Activated naive CD4-positive, alpha-beta T cell treated with anti-CD3 and anti-CD28 coated beads for 36 hours (primary cell): ENCODE measurements around the gene HMX3. TPM values are rescaled to one million over a fixed set of nuclear protein-coding genes. Genes with fewer than 3 reads are reported as not detected.
"Not testable (repeated sequence)": the region's sequence is repeated elsewhere in the genome, so short reads cannot be mapped to it uniquely, and the experiment has no call there.

ENCODE experiments used
- CTCF ChIA-PET: fragments of 350-600 bp; sonication (Branson Sonifier 250); formaldehyde crosslinking; loops from one replicate; lab custom pipeline; 2021; ENCODE audit warnings: antibody characterized with exemption; lab: Charles Lee
- DNase-seq: peaks from one replicate; pipeline ENCODE4 v3.0.0-alpha.2; 2020
- H3K27ac Mint-ChIP-seq: one replicate; pipeline ENCODE4 v1.8.0; 2021; ENCODE audit warnings: mild to moderate bottlenecking, mixed read lengths
- H3K27me3 Mint-ChIP-seq: one replicate; pipeline ENCODE4 v1.8.0; 2021; ENCODE audit warnings: low read depth, mixed read lengths
- H3K36me3 Mint-ChIP-seq: one replicate; pipeline ENCODE4 v1.8.0; 2021; ENCODE audit warnings: low read depth, mixed read lengths
- H3K4me1 Mint-ChIP-seq: one replicate; pipeline ENCODE4 v1.8.0; 2021; ENCODE audit warnings: low read depth, mixed read lengths
- H3K4me3 Mint-ChIP-seq: one replicate; pipeline ENCODE4 v1.8.0; 2021; ENCODE audit warnings: mild to moderate bottlenecking, moderate library complexity, mixed read lengths
- H3K9me3 Mint-ChIP-seq: one replicate; pipeline ENCODE4 v1.8.0; 2021; ENCODE audit warnings: mixed read lengths
- intact Hi-C: fragments of 100-400 bp; cut with micrococcal nuclease; formaldehyde crosslinking; loops from one replicate; pipeline ENCODE4 v1.15.1; 2023
- total RNA-seq, 2 experiments: library from RNA; stranded (reverse); gene quantifications; one replicate each; pipeline ENCODE4 v1.2.3, GENCODE V29; 2021

Gene HMX3
- total RNA-seq, 2 experiments from 2014 or later: 0.32 TPM; not detected in 1

- peaks cover 69% of the 10 kb centered on the region for H3K36me3 Mint-ChIP-seq
- H3K9me3 Mint-ChIP-seq: no peaks in the 10 kb centered on the region
- intact Hi-C loops: no loop called here
- CTCF ChIA-PET: no interaction called here
- no peak overlapping the region for H3K27ac Mint-ChIP-seq
- H3K4me3 Mint-ChIP-seq: no peak overlapping the region
- no peak for DNase-seq
- H3K27me3 Mint-ChIP-seq: no peaks in the 10 kb centered on the region
- peaks cover 25% of the 10 kb centered on the region for H3K4me1 Mint-ChIP-seq
Measured at GRCh38 chr10:123165445-123166072, 29.8 kb downstream of the HMX3 start.

DNA sequence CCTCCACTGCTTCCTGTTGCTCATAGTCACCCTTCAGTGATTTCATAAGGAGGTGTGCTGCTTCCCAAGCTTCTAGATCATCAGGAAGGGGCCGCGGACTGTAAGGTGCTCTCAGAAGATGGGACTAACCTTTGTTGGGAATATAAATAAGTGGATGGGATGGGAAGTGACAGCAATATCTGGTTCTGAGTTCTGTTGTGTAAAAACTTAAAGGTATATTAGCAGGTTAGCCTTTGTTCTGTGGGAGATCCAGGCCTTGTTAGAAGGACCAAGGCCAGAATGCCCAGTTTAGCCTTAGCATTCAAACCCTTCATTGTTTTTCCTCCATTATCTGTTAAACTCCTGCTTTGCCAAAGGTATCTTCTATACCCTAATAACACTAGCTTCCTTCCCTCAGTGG lies 30.8 kb downstream of the HMX3 start:
- Mint-ChIP-seq H3K9me3 (no peaks in the 10 kb centered on the region), H3K36me3 (peaks cover 69% of the 10 kb centered on the region), H3K4me1 (peaks cover 19% of the 10 kb centered on the region), H3K27me3 (no peaks in the 10 kb centered on the region), H3K27ac (no peak overlapping the region), H3K4me3 (no peak overlapping the region)
- intact Hi-C loops: no loop called here
- DNase-seq: no peak
- CTCF ChIA-PET: no interaction called here

- Mint-ChIP-seq H3K4me1 (peaks cover 6% of the 10 kb centered on the region), H3K27ac (no peak overlapping the region), H3K4me3 (no peak overlapping the region), H3K27me3 (no peaks in the 10 kb centered on the region), H3K36me3 (peaks cover 67% of the 10 kb centered on the region), H3K9me3 (no peaks in the 10 kb centered on the region)
- CTCF ChIA-PET: no interaction called here
- DNase-seq: no peak
- intact Hi-C loops: no loop called here
Measured at GRCh38 chr10:123170961-123171360, 35.2 kb downstream of the HMX3 start.

DNA sequence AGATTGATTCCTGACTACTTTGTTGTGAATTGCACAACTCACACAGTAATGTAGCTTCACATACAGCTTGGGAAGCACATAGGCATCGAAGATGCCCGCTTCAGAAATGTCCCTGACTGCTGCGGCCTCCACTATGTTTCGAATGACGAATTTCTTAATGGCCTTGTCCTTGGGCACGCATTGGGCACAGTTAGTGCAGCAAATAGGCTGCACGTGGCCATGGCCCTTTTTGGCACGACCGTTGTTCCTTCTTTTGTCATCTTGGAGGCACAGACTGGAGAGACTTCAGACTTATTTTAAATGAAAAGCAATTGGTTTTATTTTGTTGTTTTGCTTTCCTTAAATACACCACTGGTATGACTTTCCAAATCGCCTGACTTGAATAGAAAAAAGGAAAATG lies 35.8 kb downstream of the HMX3 start:
- H3K27ac Mint-ChIP-seq, H3K27me3 Mint-ChIP-seq, H3K4me3 Mint-ChIP-seq, H3K4me1 Mint-ChIP-seq, CTCF ChIA-PET, intact Hi-C loops, H3K9me3 Mint-ChIP-seq, DNase-seq: not testable (repeated sequence)
- peaks cover 69% of the 10 kb centered on the region for H3K36me3 Mint-ChIP-seq

- peaks cover 2% of the 10 kb centered on the region for H3K4me1 Mint-ChIP-seq
- DNase-seq: no peak
- H3K27me3 Mint-ChIP-seq: no peaks in the 10 kb centered on the region
- no peak overlapping the region for H3K4me3 Mint-ChIP-seq
- CTCF ChIA-PET: interaction anchor here (0.7 kb wide), 1 partner anchor 44 kb away, joined by 3 read pairs; no protein-coding TSS in a partner anchor
- H3K27ac Mint-ChIP-seq: no peak overlapping the region
- intact Hi-C loops: no loop called here
- peaks cover 5% of the 10 kb centered on the region for H3K9me3 Mint-ChIP-seq
- H3K36me3 Mint-ChIP-seq: peaks cover 65% of the 10 kb centered on the region
Measured at GRCh38 chr10:123175389-123176387, 39.9 kb downstream of the HMX3 start.

- H3K4me3 Mint-ChIP-seq, H3K27me3 Mint-ChIP-seq, CTCF ChIA-PET, DNase-seq, H3K9me3 Mint-ChIP-seq, H3K4me1 Mint-ChIP-seq, H3K27ac Mint-ChIP-seq, intact Hi-C loops: not testable (repeated sequence)
- H3K36me3 Mint-ChIP-seq: peaks cover 55% of the 10 kb centered on the region
Measured at GRCh38 chr10:123178390-123178789, 42.6 kb downstream of the HMX3 start.

GRCh38 chr10:123180101-123181090 lies 44.6 kb downstream of the HMX3 start:
- DNase-seq: no peak
- intact Hi-C loops: no loop called here
- CTCF ChIA-PET: no interaction called here
- H3K36me3 Mint-ChIP-seq: peaks cover 56% of the 10 kb centered on the region
- no peaks in the 10 kb centered on the region for H3K4me1 Mint-ChIP-seq
- H3K9me3 Mint-ChIP-seq: peaks cover 19% of the 10 kb centered on the region
- H3K27ac Mint-ChIP-seq: no peak overlapping the region
- H3K27me3 Mint-ChIP-seq: no peaks in the 10 kb centered on the region
- no peak overlapping the region for H3K4me3 Mint-ChIP-seq

DNA sequence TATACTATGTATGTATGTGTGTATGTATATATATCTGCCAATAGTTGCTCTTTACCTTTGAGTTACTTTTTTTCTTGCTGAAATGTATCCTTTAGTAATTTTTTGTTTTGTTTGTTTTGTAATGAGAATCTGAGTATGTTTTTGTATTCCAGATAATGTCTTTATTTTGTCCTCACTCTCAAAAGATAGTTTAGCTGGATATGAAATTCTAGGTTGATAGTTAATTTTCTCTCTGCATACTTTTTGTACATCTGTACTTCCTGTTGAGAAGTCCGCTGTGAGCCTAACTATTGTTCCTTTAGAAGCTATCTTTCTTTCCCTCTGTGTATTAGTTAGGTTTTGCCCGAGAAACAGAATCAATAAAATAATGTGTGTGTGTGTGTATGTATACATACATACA lies 48.0 kb downstream of the HMX3 start:
- Mint-ChIP-seq H3K4me1 (no peaks in the 10 kb centered on the region), H3K4me3 (no peak overlapping the region), H3K27ac (no peak overlapping the region), H3K27me3 (no peaks in the 10 kb centered on the region), H3K36me3 (peaks cover 54% of the 10 kb centered on the region), H3K9me3 (peaks cover 21% of the 10 kb centered on the region)
- no peak for DNase-seq
- CTCF ChIA-PET: interaction anchor here (0.7 kb wide), 1 partner anchor 1320 kb away, joined by 3 read pairs; no protein-coding TSS in a partner anchor
- intact Hi-C loops: no loop called here

DNA sequence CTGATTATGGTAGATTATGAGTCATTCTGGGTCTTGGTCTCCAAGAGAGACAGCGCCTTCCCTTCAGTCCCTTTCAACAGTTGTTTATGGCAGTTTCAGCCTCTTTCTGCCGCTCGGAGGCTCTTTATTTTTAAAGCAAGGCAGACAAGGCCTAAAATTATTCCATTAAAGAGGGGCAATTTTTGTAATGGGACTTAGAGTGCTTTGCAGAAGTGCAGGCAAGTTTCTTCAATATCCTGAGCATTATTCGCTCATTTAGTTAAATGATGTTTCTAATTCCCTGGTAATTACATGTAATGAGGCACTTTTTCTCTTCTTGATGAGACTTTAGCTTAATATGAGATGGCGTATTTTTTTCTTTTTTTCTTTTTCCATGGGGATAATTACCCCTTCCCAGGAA lies 52.0 kb downstream of the HMX3 start:
- Mint-ChIP-seq H3K9me3 (peaks cover 20% of the 10 kb centered on the region), H3K4me3 (no peak overlapping the region), H3K36me3 (peaks cover 68% of the 10 kb centered on the region), H3K27ac (no peak overlapping the region), H3K4me1 (no peaks in the 10 kb centered on the region), H3K27me3 (no peaks in the 10 kb centered on the region)
- CTCF ChIA-PET: no interaction called here
- intact Hi-C loops: no loop called here
- no peak for DNase-seq

Other genes starting within 250 kb of the HMX3 start
- gene FAM24A, start 225.4 kb upstream of the HMX3 start, total RNA-seq: not detected
- gene C10orf88, start 181.7 kb upstream of the HMX3 start, total RNA-seq: 1 to 10 TPM; 4.2 to 5.2 TPM
- 1 to 10 TPM; 3.9 to 4.2 TPM for gene PSTK, start 155.6 kb upstream of the HMX3 start, total RNA-seq
- gene IKZF5, start 127.2 kb upstream of the HMX3 start, total RNA-seq: 10 to 100 TPM; 15.3 to 16.2 TPM
- 10 to 100 TPM; 19.8 to 21.8 TPM for gene ACADSB, start 127.0 kb upstream of the HMX3 start, total RNA-seq
- under 1 TPM; 0.62 to 0.99 TPM for gene HMX2, start 12.2 kb downstream of the HMX3 start, total RNA-seq
- 100 to 1,000 TPM; 293 to 307 TPM for gene BUB3, start 18.4 kb downstream of the HMX3 start, total RNA-seq